Hippocampal formation (tissue), 2 donors: ENCODE results near the gene CSNK2A2.

Experiments
- DNase-seq, 2 donors: peaks; one replicate each; lab custom pipeline; 2025; lab: John Stamatoyannopoulos, UW

Gene CSNK2A2

GRCh38 chr16:58138852-58139251 lies 59.1 kb downstream of the CSNK2A2 start:
- no peak for DNase-seq

GRCh38 chr16:58137581-58137980 lies 60.3 kb downstream of the CSNK2A2 start:
- DNase-seq, result no peak

- peak; percentile 96 to 99 for DNase-seq
Measured at GRCh38 chr16:58129097-58129936, 68.6 kb downstream of the CSNK2A2 start, which contains the start of gene CFAP20. CFAP20 (minus strand) TSS chr16:58129381; CDS start chr16:58129115, 266 bp downstream.

- DNase-seq, result peak in 1 of 2 donors; percentile 51
Measured at GRCh38 chr16:58128711-58129096, 69.2 kb downstream of the CSNK2A2 start.

- DNase-seq, result peak; percentile 18 to 37
Measured at GRCh38 chr16:58128181-58128631, 69.7 kb downstream of the CSNK2A2 start.

- peak in 1 of 2 donors; percentile 44 for DNase-seq
Measured at GRCh38 chr16:58127634-58128033, 70.3 kb downstream of the CSNK2A2 start.

- DNase-seq, result peak in 1 of 2 donors; percentile 73
Measured at GRCh38 chr16:58127033-58127556, 70.8 kb downstream of the CSNK2A2 start.

- DNase-seq, result no peak
Measured at GRCh38 chr16:58126451-58126961, 71.4 kb downstream of the CSNK2A2 start.

- no peak for DNase-seq
Measured at GRCh38 chr16:58125781-58126335, 72.0 kb downstream of the CSNK2A2 start.

- DNase-seq, result no peak
Measured at GRCh38 chr16:58125041-58125440, 72.9 kb downstream of the CSNK2A2 start.

- no peak for DNase-seq
Measured at GRCh38 chr16:58124601-58124915, 73.3 kb downstream of the CSNK2A2 start.

GRCh38 chr16:58123896-58124600 lies 73.9 kb downstream of the CSNK2A2 start:
- no peak for DNase-seq

- no peak for DNase-seq
Measured at GRCh38 chr16:58121132-58121531, 76.8 kb downstream of the CSNK2A2 start.

GRCh38 chr16:58120234-58120633 lies 77.7 kb downstream of the CSNK2A2 start:
- no peak for DNase-seq

GRCh38 chr16:58119509-58119845 lies 78.4 kb downstream of the CSNK2A2 start:
- DNase-seq, result peak; percentile 12 to 13

GRCh38 chr16:58118801-58119508 lies 79.0 kb downstream of the CSNK2A2 start:
- DNase-seq, result no peak

- no peak for DNase-seq
Measured at GRCh38 chr16:58116529-58116928, 81.4 kb downstream of the CSNK2A2 start.

- no peak for DNase-seq
Measured at GRCh38 chr16:58116081-58116480, 81.8 kb downstream of the CSNK2A2 start.

GRCh38 chr16:58114827-58115825 lies 82.8 kb downstream of the CSNK2A2 start:
- DNase-seq, result no peak

- no peak for DNase-seq
Measured at GRCh38 chr16:58111302-58111627, 86.6 kb downstream of the CSNK2A2 start.
